ENCODE results near the gene GABARAP. TPM values are rescaled to one million over a fixed set of nuclear protein-coding genes. Genes with fewer than 3 reads are reported as not detected.

Gene GABARAP
- total and polyA plus RNA-seq, 2 of the 13 experiments (the other 11 are each of a cell fraction or from before 2014, with no cell fraction given) = 161 to 310 TPM

- Histone ChIP-seq H3K36me3 (replicated peaks in 1 of 2; ENCODE audit: control insufficient read depth in 1 of 2, insufficient read depth in 2 of 2, low read length in 2 of 2) (no peaks in the 10 kb centered on the region), H3K79me2 (ENCODE audit: insufficient read depth, low read length) (no peaks in the 10 kb centered on the region), H3K9me3 (ENCODE audit: low read length) (no peaks in the 10 kb centered on the region), H2AFZ (ENCODE audit: low read length) (no peak overlapping the region), H3K9ac (ENCODE audit: insufficient read depth, low read depth, low read length) (no peak overlapping the region), H3K27me3 (ENCODE audit: control insufficient read depth in 1 of 2, insufficient read depth in 2 of 2, low read length in 2 of 2) (peaks cover 0 to 4% of the 10 kb centered on the region in 2 experiments; a peak in 2 of 5 replicates), H4K20me1 (ENCODE audit: insufficient read depth, low read length) (no peaks in the 10 kb centered on the region), H3K4me2 (ENCODE audit: low read depth, low read length) (no peak overlapping the region), H3K4me3 (replicated peaks in 1 of 3; ENCODE audit: insufficient read depth in 1 of 3, low read depth in 2 of 3, low read length in 3 of 3) (no peak overlapping the region), H3K27ac (ENCODE audit: extremely low read length, insufficient read depth, low read length) (no peak overlapping the region), H3K4me1 (ENCODE audit: insufficient read depth, low read length) (peaks cover 30% of the 10 kb centered on the region)
- no peak for TF ChIP-seq SSRP1 (CRISPR knock-in tag; IDR thresholded peaks at IDR 0.05)
- DNase-seq (ENCODE audit: low spot score) = no peak
- no TSS peak for BruUV-seq (replicated peaks)
- WGBS (ENCODE audit: low lambda C conversion rate) = 79% methylated on average over 31 of the region's 37 CpGs
- ChIA-PET POLR2A (no interaction called here), CTCF (ENCODE audit: low intra/inter-chr PET ratio, low total read pairs) (no interaction called here)
- intact Hi-C loops (cut with micrococcal nuclease; ENCODE audit: unreplicated experiment) = loop anchor here (5.0 kb wide), 1 partner anchor 34 kb away; the partner anchor contains the start of gene ASGR1
- no peak for ATAC-seq
- no peak for FAIRE-seq
- in situ Hi-C loops (cut with HindIII; ENCODE audit: extremely low pct_ligation_motif_present, low pct_unique_long_range_greater_than_20kb) = no loop called here
Measured at GRCh38 chr17:7211491-7212273, 30.6 kb downstream of the GABARAP start.

- Histone ChIP-seq H4K20me1 (ENCODE audit: insufficient read depth, low read length) (no peaks in the 10 kb centered on the region), H3K27me3 (ENCODE audit: control insufficient read depth in 1 of 2, insufficient read depth in 2 of 2, low read length in 2 of 2) (peaks cover 0 to 9% of the 10 kb centered on the region in 2 experiments; a peak in 2 of 5 replicates), H3K9me3 (ENCODE audit: low read length) (no peaks in the 10 kb centered on the region), H3K4me3 (replicated peaks in 1 of 3; ENCODE audit: insufficient read depth in 1 of 3, low read depth in 2 of 3, low read length in 3 of 3) (no peak overlapping the region), H3K4me2 (ENCODE audit: low read depth, low read length) (no peak overlapping the region), H3K27ac (ENCODE audit: extremely low read length, insufficient read depth, low read length) (no peak overlapping the region), H2AFZ (ENCODE audit: low read length) (no peak overlapping the region), H3K4me1 (ENCODE audit: insufficient read depth, low read length) (peaks cover 5% of the 10 kb centered on the region), H3K36me3 (replicated peaks in 1 of 2; ENCODE audit: control insufficient read depth in 1 of 2, insufficient read depth in 2 of 2, low read length in 2 of 2) (no peaks in the 10 kb centered on the region), H3K9ac (ENCODE audit: insufficient read depth, low read depth, low read length) (no peak overlapping the region), H3K79me2 (ENCODE audit: insufficient read depth, low read length) (no peaks in the 10 kb centered on the region)
- DNase-seq (ENCODE audit: low spot score) (no peak), FAIRE-seq (no peak), ATAC-seq (peak; percentile 19; the same call in 2 of the 3 replicates)
- POLR2A ChIA-PET = no interaction called here
- WGBS (ENCODE audit: low lambda C conversion rate) = 59% methylated on average over 7 of the region's 9 CpGs
- CTCF ChIA-PET (ENCODE audit: low intra/inter-chr PET ratio, low total read pairs) = no interaction called here
- intact Hi-C loops (cut with micrococcal nuclease; ENCODE audit: unreplicated experiment) (no loop called here), in situ Hi-C loops (cut with HindIII; ENCODE audit: extremely low pct_ligation_motif_present, low pct_unique_long_range_greater_than_20kb) (no loop called here)
- no TSS peak for BruUV-seq (replicated peaks)
- TF ChIP-seq ZNF704 (CRISPR knock-in tag; IDR thresholded peaks at IDR 0.05; ENCODE audit: borderline replicate concordance) (no peak), ATF5 (CRISPR knock-in tag; IDR thresholded peaks at IDR 0.05; ENCODE audit: low read depth) (no peak), FOXA3 (CRISPR knock-in tag; IDR thresholded peaks at IDR 0.05) (no peak), DRAP1 (CRISPR knock-in tag; IDR thresholded peaks at IDR 0.05) (no peak), ZNF558 (CRISPR knock-in tag; IDR thresholded peaks at IDR 0.05; ENCODE audit: borderline replicate concordance) (no peak), AGO2 (optimal IDR thresholded peaks at IDR 0.05; ENCODE audit: low read depth, low read length) (no peak), NR2F2 (IDR thresholded peaks at IDR 0.05; ENCODE audit: borderline replicate concordance, low read depth) (no peak), SMC3 (IDR thresholded peaks at IDR 0.05; ENCODE audit: low read length) (no peak), TBL1XR1 (IDR thresholded peaks at IDR 0.05; ENCODE audit: borderline replicate concordance, low read length, partially characterized antibody) (no peak), TBP (CRISPR knock-in tag; IDR thresholded peaks at IDR 0.05) (no peak), NR2F1 (CRISPR knock-in tag; IDR thresholded peaks at IDR 0.05) (no peak), MTA1 (CRISPR knock-in tag; IDR thresholded peaks at IDR 0.05; ENCODE audit: borderline replicate concordance) (no peak), SNRNP70 (IDR thresholded peaks at IDR 0.05; ENCODE audit: low read depth, low read length) (no peak), ZNF562 (CRISPR knock-in tag; IDR thresholded peaks at IDR 0.05; ENCODE audit: borderline replicate concordance) (no peak)
Measured at GRCh38 chr17:7208754-7209460, 33.3 kb downstream of the GABARAP start.
